ENCODE data around the gene NIPAL1. TPM values are rescaled to one million over a fixed set of nuclear protein-coding genes. Genes with fewer than 3 reads are reported as not detected.

NIPAL1 gene
- total RNA-seq, 1 donor from 2014 or later = 12.1 TPM

GRCh38 chr4:48030470-48030869 is 13.9 kb downstream of the NIPAL1 start:
- DNase-seq (ENCODE audit: low spot score in 2 of 2, unreplicated experiment in 2 of 2) = no peak
- Mint-ChIP-seq H3K9me3 (peaks cover 4% of the 10 kb centered on the region), H3K36me3 (peaks cover 33% of the 10 kb centered on the region), H3K27ac (peak overlapping the region; percentile 6), H3K27me3 (ENCODE audit: low read depth) (no peaks in the 10 kb centered on the region), H3K4me1 (peaks cover 15% of the 10 kb centered on the region), H3K4me3 (no peak overlapping the region)
- TF ChIP-seq CTCF (IDR thresholded peaks at IDR 0.05; ENCODE audit: unreplicated experiment) = no peak

GRCh38 chr4:48031802-48032525 is 15.4 kb downstream of the NIPAL1 start:
- Mint-ChIP-seq H3K9me3 (peaks cover 4% of the 10 kb centered on the region), H3K27me3 (ENCODE audit: low read depth) (no peaks in the 10 kb centered on the region), H3K27ac (peak overlapping the region; percentile 35), H3K36me3 (peaks cover 39% of the 10 kb centered on the region), H3K4me3 (no peak overlapping the region), H3K4me1 (peaks cover 15% of the 10 kb centered on the region)
- no peak for TF ChIP-seq CTCF (IDR thresholded peaks at IDR 0.05; ENCODE audit: unreplicated experiment)
- DNase-seq (ENCODE audit: low spot score in 2 of 2, unreplicated experiment in 2 of 2) = no peak

- no peak for TF ChIP-seq CTCF (IDR thresholded peaks at IDR 0.05; ENCODE audit: unreplicated experiment)
- H3K27ac Mint-ChIP-seq = no peak overlapping the region
- H3K27me3 Mint-ChIP-seq (ENCODE audit: low read depth) = no peaks in the 10 kb centered on the region
- H3K36me3 Mint-ChIP-seq = peaks cover 34% of the 10 kb centered on the region
- H3K4me1 Mint-ChIP-seq = peaks cover 15% of the 10 kb centered on the region
- H3K4me3 Mint-ChIP-seq = no peak overlapping the region
- no peak for DNase-seq (ENCODE audit: low spot score in 2 of 2, unreplicated experiment in 2 of 2)
- peaks cover 3% of the 10 kb centered on the region for H3K9me3 Mint-ChIP-seq
Observed at GRCh38 chr4:48032721-48033120, 16.1 kb downstream of the NIPAL1 start.

- H3K4me3 Mint-ChIP-seq = no peak overlapping the region
- TF ChIP-seq CTCF (IDR thresholded peaks at IDR 0.05; ENCODE audit: unreplicated experiment) = no peak
- H3K9me3 Mint-ChIP-seq = no peaks in the 10 kb centered on the region
- DNase-seq (ENCODE audit: low spot score in 2 of 2, unreplicated experiment in 2 of 2) = no peak
- no peaks in the 10 kb centered on the region for H3K27me3 Mint-ChIP-seq (ENCODE audit: low read depth)
- H3K4me1 Mint-ChIP-seq = peaks cover 15% of the 10 kb centered on the region
- H3K36me3 Mint-ChIP-seq = peaks cover 29% of the 10 kb centered on the region
- no peak overlapping the region for H3K27ac Mint-ChIP-seq
Observed at GRCh38 chr4:48033412-48033811, 16.8 kb downstream of the NIPAL1 start.

- H3K27ac Mint-ChIP-seq = no peak overlapping the region
- TF ChIP-seq CTCF (IDR thresholded peaks at IDR 0.05; ENCODE audit: unreplicated experiment) = peak; percentile 55
- H3K4me3 Mint-ChIP-seq = no peak overlapping the region
- H3K27me3 Mint-ChIP-seq (ENCODE audit: low read depth) = no peaks in the 10 kb centered on the region
- DNase-seq (ENCODE audit: low spot score in 2 of 2, unreplicated experiment in 2 of 2) = no peak
- peaks cover 23% of the 10 kb centered on the region for H3K36me3 Mint-ChIP-seq
- H3K4me1 Mint-ChIP-seq = peaks cover 15% of the 10 kb centered on the region
- H3K9me3 Mint-ChIP-seq = no peaks in the 10 kb centered on the region
Observed at GRCh38 chr4:48033825-48034413, 17.3 kb downstream of the NIPAL1 start.

All from mesothelial cell of epicardium (in vitro differentiated cells).